GM21515 (cell line): ENCODE data around the gene NAGA.

Source experiments
- ATAC-seq: cut with Tn5 transposase; IDR thresholded peaks from one replicate; pipeline ENCODE4 v1.9.1; 2021; ENCODE audit not compliant: unreplicated experiment

The NAGA gene

DNA sequence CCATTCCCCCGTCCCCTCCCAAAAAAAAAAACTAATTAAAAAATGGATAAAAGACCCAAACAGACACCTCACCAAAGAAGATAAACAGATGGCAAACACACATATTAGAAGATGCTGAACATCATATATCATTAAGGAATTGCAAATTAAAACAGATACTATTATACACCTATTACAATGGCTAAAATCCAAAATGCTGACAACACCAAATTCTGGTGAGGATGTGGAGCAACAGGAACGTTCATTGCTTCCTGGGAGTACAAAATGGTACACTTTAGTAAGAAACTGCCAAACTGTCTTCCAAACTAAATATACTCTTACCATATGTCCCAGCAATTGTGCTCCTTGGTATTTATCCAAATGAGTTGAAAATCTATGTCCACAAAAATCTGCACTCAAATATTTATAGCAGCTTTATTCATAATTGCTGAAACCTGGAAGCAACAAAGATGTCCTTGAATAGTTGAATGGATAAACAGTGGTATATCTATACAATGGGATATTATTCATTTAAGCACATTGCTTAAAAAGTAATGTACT is 19.9 kb downstream of the NAGA start:
- no peak for ATAC-seq

- no peak for ATAC-seq
These were observed 28.8 kb downstream of the NAGA start for GRCh38 chr22:42041784-42042183.

DNA sequence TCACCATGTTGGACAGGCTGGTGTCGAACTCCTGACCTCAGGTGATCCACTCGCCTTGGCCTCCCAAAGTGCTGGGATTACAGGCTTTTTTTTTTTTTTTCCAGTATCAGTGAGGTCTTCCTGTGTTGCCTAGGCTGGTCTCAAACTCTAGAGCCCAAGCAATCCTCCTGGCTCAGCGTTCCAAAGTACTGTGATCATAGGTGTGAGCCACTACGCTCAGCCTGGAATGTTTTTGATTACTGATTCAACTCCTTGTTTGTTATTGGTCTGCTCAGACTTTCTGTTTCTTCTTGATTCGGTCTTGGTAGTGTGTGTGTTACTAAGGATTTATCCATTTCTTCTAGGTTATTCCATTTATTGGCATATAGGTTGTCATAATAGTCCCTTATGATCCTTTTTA is 31.3 kb downstream of the NAGA start:
- ATAC-seq = no peak

DNA sequence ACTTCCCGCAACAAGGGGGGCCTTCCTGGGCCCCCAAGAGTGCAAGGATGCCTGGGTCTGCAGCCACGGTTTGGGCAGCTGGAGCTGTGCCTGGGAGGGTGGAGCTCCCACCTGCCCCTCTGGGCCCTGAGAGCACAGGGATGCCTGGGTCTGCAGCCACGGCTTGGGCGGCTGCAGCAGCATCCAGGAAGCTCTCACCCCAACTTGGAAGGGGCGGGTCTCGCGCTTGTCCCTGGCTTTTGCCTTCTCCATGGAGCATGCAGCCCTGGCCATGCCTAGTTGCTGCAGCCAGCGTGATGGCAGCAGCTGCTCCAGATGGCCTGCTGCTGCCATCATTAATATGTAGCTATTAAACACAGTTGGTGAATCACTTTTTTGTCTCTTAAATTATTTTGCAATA is 35.4 kb downstream of the NAGA start:
- ATAC-seq = no peak

GRCh38 chr22:42033263-42034181 is 37.1 kb downstream of the NAGA start:
- no peak for ATAC-seq

DNA sequence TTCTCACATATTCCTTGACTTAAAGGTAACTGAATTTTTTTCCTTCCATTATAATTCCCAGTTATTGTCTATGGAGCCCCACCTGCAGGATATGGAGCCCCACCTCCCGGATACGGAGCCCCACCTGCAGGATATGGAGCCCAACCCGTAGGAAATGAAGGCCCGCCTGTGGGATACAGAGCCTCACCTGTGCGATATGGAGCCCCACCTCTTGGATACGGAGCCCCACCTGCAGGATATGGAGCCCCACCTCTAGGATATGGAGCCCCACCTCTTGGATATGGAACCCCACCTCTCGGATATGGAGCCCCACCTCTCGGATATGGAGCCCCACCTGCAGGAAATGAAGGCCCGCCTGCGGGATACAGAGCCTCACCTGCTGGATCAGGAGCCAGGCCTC is 43.9 kb downstream of the NAGA start:
- no peak for ATAC-seq

DNA sequence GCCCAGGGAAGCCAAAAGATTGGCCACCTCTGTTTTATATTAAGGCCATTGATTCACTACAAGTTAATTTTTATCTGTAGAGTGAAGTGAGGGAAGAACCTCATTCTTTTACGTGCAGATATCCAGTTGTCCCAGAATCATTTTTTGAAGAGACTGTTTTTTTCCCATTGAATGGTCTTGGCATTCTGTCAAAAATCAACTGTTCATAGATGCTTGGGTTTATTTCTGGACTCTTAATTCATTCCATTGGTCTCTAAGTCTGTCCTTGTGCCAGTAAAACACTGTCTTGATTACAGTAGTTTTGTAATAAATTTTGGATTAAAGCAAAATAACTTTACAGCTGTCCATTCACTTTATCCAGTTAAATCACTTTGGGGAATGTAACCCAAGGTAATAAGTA is 45.2 kb downstream of the NAGA start:
- no peak for ATAC-seq

- ATAC-seq = no peak
These were observed 48.3 kb downstream of the NAGA start for GRCh38 chr22:42022162-42022847.

GRCh38 chr22:42021571-42021970 is 49.0 kb downstream of the NAGA start:
- ATAC-seq = no peak

GRCh38 chr22:42018224-42018623 is 52.4 kb downstream of the NAGA start:
- ATAC-seq = no peak

DNA sequence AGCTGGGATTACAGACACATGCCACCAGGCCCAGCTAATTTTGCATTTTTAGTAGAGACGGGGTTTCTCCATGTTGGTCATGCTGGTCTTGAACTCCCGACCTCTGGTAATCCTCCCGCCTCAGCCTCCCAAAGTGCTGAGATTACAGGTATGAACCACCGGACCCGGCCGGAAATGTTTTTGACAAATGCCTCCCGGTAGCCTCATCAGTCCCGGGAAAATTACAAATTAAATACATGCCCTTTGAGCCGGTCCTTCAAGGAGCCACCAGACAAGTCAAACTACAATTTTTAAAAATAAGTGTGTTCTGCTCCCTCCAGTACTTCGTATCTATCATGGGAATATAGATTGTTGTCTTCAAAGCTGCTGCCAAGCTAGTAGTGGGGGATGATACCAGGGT is 54.5 kb downstream of the NAGA start:
- no peak for ATAC-seq

GRCh38 chr22:42013385-42013784 is 57.2 kb downstream of the NAGA start:
- no peak for ATAC-seq

GRCh38 chr22:42010778-42011177 is 59.8 kb downstream of the NAGA start:
- no peak for ATAC-seq
